GM12878 (cell line): ENCODE measurements around the gene ATOSB. TPM values are rescaled to one million over a fixed set of nuclear protein-coding genes. Genes with fewer than 3 reads are reported as not detected.
A peak's percentile ranks its signal among the peaks of the same experiment; 100 is the strongest.

Experiments used
- ATAC-seq: fragments of 200-7000 bp; cut with Tn5 transposase; 3 replicates; pipeline ENCODE4 v1.9.1; 2020; ENCODE audit warnings: mild to moderate bottlenecking, moderate library complexity
- BruUV-seq: library from RNA; stranded (reverse); fragments of 400-500 nt; replicated peaks from 2 replicates; lab custom pipeline; 2021; lab: Mats Ljungman, UMichigan
- CTCF ChIA-PET: fragments of 300-600 bp; sonication (Branson Sonifier 250); formaldehyde crosslinking; extraction: SDS; loops from one replicate; lab custom pipeline; 2021; ENCODE audit warnings: inconsistent platforms; lab: Yijun Ruan, JAX
- POLR2A ChIA-PET: fragments of 350-600 bp; formaldehyde crosslinking; extraction: SDS; loops from one replicate; lab custom pipeline; 2021; ENCODE audit warnings: inconsistent platforms; lab: Charles Lee
- RAD21 ChIA-PET: fragments of 300-600 bp; sonication (Branson Sonifier 250); formaldehyde crosslinking; loops from one replicate; lab custom pipeline; 2023; ENCODE audit warnings: antibody characterized with exemption; ENCODE audit not compliant: unreplicated experiment; lab: Charles Lee
- SMC1A ChIA-PET: fragments of 300-600 bp; sonication (Branson Sonifier 250); formaldehyde crosslinking; loops from one replicate; lab custom pipeline; 2023; ENCODE audit not compliant: unreplicated experiment, uncharacterized antibody; lab: Charles Lee
- DNase-seq: peaks from one replicate; pipeline ENCODE4 v3.0.0-alpha.2; 2011; ENCODE audit warnings: low read depth, low spot score
- FAIRE-seq: peaks from 3 replicates; lab custom pipeline; 2011; peaks lifted over from hg19 to GRCh38; lab: Jason Lieb, UNC
- H2AFZ ChIP-seq: 2 replicates; pipeline ENCODE4 v1.6.0; 2011; ENCODE audit warnings: low read depth, low read length, control low read depth; ENCODE audit not compliant: control insufficient read depth
- H3K27ac ChIP-seq: 2 replicates; pipeline ENCODE4 v1.5.1; 2011; ENCODE audit warnings: control low read depth; ENCODE audit not compliant: control insufficient read depth, insufficient read depth
- H3K27me3 ChIP-seq, 2 experiments: replicated peaks in 1 of 2; 2 replicates each; pipeline versions ENCODE4 v1.6.0 to v1.6.1; 2011; ENCODE audit warnings: low read length in 1 of 2; ENCODE audit not compliant: control insufficient read depth in 2 of 2, insufficient read depth in 2 of 2
- H3K36me3 ChIP-seq, 2 experiments: 2 replicates each; pipeline ENCODE4 v1.5.1; 2011; ENCODE audit warnings: low read length in 1 of 2; ENCODE audit not compliant: control insufficient read depth in 2 of 2, insufficient read depth in 2 of 2
- H3K4me1 ChIP-seq: 2 replicates; pipeline ENCODE4 v1.6.1; 2011; ENCODE audit warnings: mild to moderate bottlenecking, low read length, moderate library complexity, mixed read lengths; ENCODE audit not compliant: control insufficient read depth, insufficient read depth
- H3K4me2 ChIP-seq: 2 replicates; pipeline ENCODE4 v1.6.0; 2011; ENCODE audit warnings: control low read depth; ENCODE audit not compliant: control insufficient read depth, insufficient read depth
- H3K4me3 ChIP-seq: fragments of 200-600 bp; sonication (generic); 2 replicates; pipeline ENCODE4 v1.5.1; 2016
- H3K79me2 ChIP-seq: 2 replicates; pipeline ENCODE4 v1.6.0; 2011; ENCODE audit warnings: low read length; ENCODE audit not compliant: control insufficient read depth, insufficient read depth
- H3K9ac ChIP-seq: 2 replicates; pipeline ENCODE4 v1.8.0; 2011; ENCODE audit warnings: low read length, control low read depth, mixed read lengths; ENCODE audit not compliant: control insufficient read depth, insufficient read depth
- H3K9me3 ChIP-seq: replicated peaks from 3 replicates; pipeline ENCODE4 v1.5.1; 2011; ENCODE audit warnings: mild to moderate bottlenecking, low read length; ENCODE audit not compliant: control insufficient read depth, insufficient read depth
- H4K20me1 ChIP-seq: 2 replicates; pipeline ENCODE4 v1.6.0; 2011; ENCODE audit not compliant: control insufficient read depth, insufficient read depth
- BACH1 ChIP-seq: fragments of 450-650 bp; IDR thresholded peaks from 2 replicates; pipeline ENCODE4 v1.6.1; 2017; ENCODE audit warnings: mild to moderate bottlenecking, borderline replicate concordance
- BHLHE40 ChIP-seq, 2 experiments: fragments of 450-650 bp in 1 of 2; IDR thresholded peaks; 2 replicates each; pipeline ENCODE4 v1.6.1; 2011 to 2017; ENCODE audit warnings: low read depth in 2 of 2, borderline replicate concordance in 1 of 2, improper control_type of control experiment in 1 of 2, low read length in 1 of 2, mild to moderate bottlenecking in 1 of 2
- CBX3 ChIP-seq: fragments of 200-600 bp; sonication (generic); IDR thresholded peaks from 2 replicates; pipeline ENCODE4 v1.6.1; 2016; ENCODE audit warnings: low read depth, borderline replicate concordance
- DPF2 ChIP-seq: fragments of 450-650 bp; IDR thresholded peaks from 2 replicates; pipeline ENCODE4 v1.6.1; 2017; ENCODE audit warnings: mild to moderate bottlenecking
- HDAC6 ChIP-seq: fragments of 200-600 bp; sonication (generic); IDR thresholded peaks from one replicate; pipeline ENCODE4 v1.8.0; 2017; ENCODE audit warnings: antibody characterized with exemption; ENCODE audit not compliant: unreplicated experiment
- IRF4 ChIP-seq: IDR thresholded peaks from 2 replicates; pipeline ENCODE4 v1.6.1; 2011; ENCODE audit warnings: low read depth, low read length
- JUNB ChIP-seq: IDR thresholded peaks from 2 replicates; pipeline ENCODE4 v1.6.1; 2016; ENCODE audit warnings: antibody characterized with exemption, mild to moderate bottlenecking
- JUND ChIP-seq: IDR thresholded peaks from 2 replicates; pipeline ENCODE4 v1.6.1; 2012; ENCODE audit warnings: low read depth, mild to moderate bottlenecking, low read length, improper control_type of control experiment, moderate library complexity
- MXI1 ChIP-seq: fragments of 150-350 bp; IDR thresholded peaks from 2 replicates; pipeline ENCODE4 v1.6.1; 2011; ENCODE audit warnings: low read depth, mild to moderate bottlenecking, inconsistent platforms, low read length, improper control_type of control experiment
- MYB ChIP-seq: fragments of 150-350 bp; IDR thresholded peaks from 2 replicates; pipeline ENCODE4 v1.6.1; 2014; ENCODE audit warnings: mild to moderate bottlenecking, low read depth, low read length, borderline replicate concordance
- RELA ChIP-seq: fragments of 450-650 bp; IDR thresholded peaks from 2 replicates; pipeline ENCODE4 v1.8.0; 2014; ENCODE audit warnings: borderline replicate concordance; ENCODE audit not compliant: partially characterized antibody
- SIN3A ChIP-seq: IDR thresholded peaks from 2 replicates; pipeline ENCODE4 v1.6.1; 2012; ENCODE audit warnings: low read depth, low read length, improper control_type of control experiment
- WGBS: methylation state at CpG from one replicate; pipeline ENCODE4 v1.1.6; 2016; ENCODE audit warnings: low lambda C conversion rate; ENCODE audit not compliant: insufficient replicate concordance, insufficient coverage; ENCODE audit errors: missing lambda C conversion rate; 5-methylcytosine and 5-hydroxymethylcytosine counted together
- in situ Hi-C: fragments of 300-500 bp; cut with MboI; formaldehyde crosslinking; loops from 9 replicates; pipeline ENCODE4 v1.14.3; 2018; ENCODE audit warnings: mixed read lengths
- intact Hi-C: fragments of 100-400 bp; cut with micrococcal nuclease; formaldehyde crosslinking; loops from one replicate; pipeline ENCODE4 v1.14.2; 2022; ENCODE audit not compliant: unreplicated experiment
- polyA plus RNA-seq, 11 experiments: library from polyadenylated mRNA; depleted of rRNA in 4 of 11; unstranded in 6 of 11; stranded (reverse) in 5 of 11; fragments of >200 nt; fragmentation: Nextera tagmentation in 4 of 11; fragmentation: Illumina TruSeq in 1 of 11; extraction: Ambion mirVana in 4 of 11; extraction: Trizol in 1 of 11; gene quantifications; 1 replicate in 1 of 11; 2 replicates in 10 of 11; pipeline versions ENCODE4 v1.2.1 to v1.2.3, GENCODE V29; 2011 to 2016; ENCODE audit warnings: inconsistent platforms in 2 of 11, missing spikeins in 2 of 11, low read depth in 1 of 11
- total RNA-seq, 4 experiments: library from RNA; depleted of rRNA in 3 of 4; stranded (reverse); fragments of >200 nt in 3 of 4; fragmentation: Illumina TruSeq in 1 of 4; extraction: Trizol in 1 of 4; gene quantifications; 2 replicates each; pipeline versions ENCODE4 v1.2.1 to v1.2.3, GENCODE V29; 2013 to 2021
- TF ChIP-seq, protein P1 (sequence below): IDR thresholded peaks from 2 replicates; pipeline ENCODE4 v1.6.1; 2012; ENCODE audit warnings: low read depth, low read length, improper control_type of control experiment
- TF ChIP-seq, protein P2 (sequence below): fragments of 450-650 bp; IDR thresholded peaks from 2 replicates; pipeline ENCODE4 v1.6.1; 2017; ENCODE audit warnings: mild to moderate bottlenecking
- TF ChIP-seq, protein P3 (sequence below): IDR thresholded peaks from 2 replicates; pipeline ENCODE4 v1.6.1; 2012; ENCODE audit warnings: low read depth, low read length, improper control_type of control experiment
- TF ChIP-seq, protein P4 (sequence below): fragments of 450-650 bp; conservative IDR thresholded peaks from 2 replicates; pipeline ENCODE4 v1.6.1; 2017; ENCODE audit warnings: mild to moderate bottlenecking, moderate library complexity

The ATOSB gene
- total and polyA plus RNA-seq, 10 of the 15 experiments (the other 5 are each of a cell fraction or from before 2014, with no cell fraction given), result 0.60 to 5.4 (median 2.5) TPM

DNA sequence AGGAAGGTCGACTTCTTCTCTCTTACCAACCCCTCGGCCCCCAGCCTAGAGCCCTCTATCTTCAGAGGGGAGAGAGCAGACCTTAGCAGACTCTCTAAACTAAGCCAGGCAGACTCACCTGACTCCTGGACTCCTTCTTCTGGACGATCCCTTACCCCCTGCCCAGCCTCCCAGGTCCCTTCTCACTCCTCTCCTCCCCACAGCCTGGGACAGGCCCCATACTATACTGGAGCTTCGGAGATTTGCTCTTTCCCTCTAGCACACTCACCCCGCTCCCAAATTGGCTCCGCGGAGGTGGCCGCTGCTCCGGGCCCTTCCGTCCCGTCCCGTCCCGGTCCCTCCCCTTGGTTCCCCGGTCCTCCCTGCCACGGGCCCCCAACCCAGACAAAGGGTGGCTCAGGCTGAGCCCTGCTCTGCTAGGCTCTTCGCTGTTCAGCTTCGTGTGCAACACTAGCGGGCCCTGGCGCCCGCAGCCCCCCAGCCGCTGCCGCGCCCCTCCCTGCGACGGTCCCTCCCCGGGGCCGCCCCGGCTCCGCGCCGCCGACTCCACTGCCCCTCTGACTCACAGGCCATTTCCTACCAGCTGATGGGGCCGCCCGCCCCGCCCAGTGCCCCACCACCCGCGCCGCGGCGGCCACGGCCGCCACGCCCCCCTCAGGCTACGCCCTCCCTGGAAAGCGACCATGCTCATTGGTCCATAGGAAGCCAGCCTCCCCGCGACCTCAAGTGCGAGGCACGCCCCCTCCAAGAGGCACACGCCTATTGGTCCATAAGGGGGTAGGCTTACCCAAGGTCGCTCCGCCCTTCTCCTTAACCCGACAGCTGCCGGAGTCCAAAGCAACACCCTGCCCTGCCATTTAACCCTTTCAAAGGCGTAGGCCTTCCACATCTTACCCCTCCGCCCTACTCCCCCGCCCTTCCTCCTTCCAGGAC, 4.4 kb downstream of the ATOSB start:
- Histone ChIP-seq H2AFZ (peak overlapping the region; percentile 75), H3K9ac (peak overlapping the region; percentile 68; the same call in 1 of the 2 replicates), H3K27me3 (no peaks in the 10 kb centered on the region), H3K4me3 (peak overlapping the region; percentile 98), H3K79me2 (peaks cover 3% of the 10 kb centered on the region), H3K4me2 (peak overlapping the region; percentile 86), H3K36me3 (peaks cover 0 to 2% of the 10 kb centered on the region in 2 experiments; a peak in 2 of 4 replicates), H4K20me1 (no peaks in the 10 kb centered on the region), H3K27ac (peak overlapping the region; percentile 24; the same call in 1 of the 2 replicates), H3K4me1 (peaks cover 26% of the 10 kb centered on the region), H3K9me3 (no peaks in the 10 kb centered on the region)
- RAD21 ChIA-PET, result interaction anchor here (0.8 to 1.9 kb wide), 3 partner anchors 8 to 40 kb away, joined by 3 to 9 read pairs (median 4); partner anchors contain the start of genes FANCG and STOML2
- in situ Hi-C loops (no loop called here), intact Hi-C loops (loop anchor here (1.0 to 10.0 kb wide), 5 partner anchors 8 to 704 kb away; partner anchors contain the start of genes CREB3, HINT2, SPAG8 and STOML2)
- CTCF ChIA-PET, result interaction anchor here (0.6 to 1.7 kb wide), 9 partner anchors 8 to 1755 kb away, joined by 3 to 5 read pairs (median 4); partner anchors contain the start of genes FANCG, PIGO and STOML2
- FAIRE-seq (peak; percentile 81), ATAC-seq (peak; percentile 87), DNase-seq (peak; percentile 89)
- 4% methylated on average over 44 of the region's 57 CpGs for WGBS
- SMC1A ChIA-PET, result no interaction called here
- BruUV-seq, result no TSS peak
- POLR2A ChIA-PET, result interaction anchor here (0.5 to 2.0 kb wide), 5 partner anchors 8 to 493 kb away, joined by 3 to 14 read pairs (median 5); partner anchors contain the start of genes FANCG, PIGO and STOML2
- no peak for TF ChIP-seq RELA
- TF ChIP-seq, protein P1, sequence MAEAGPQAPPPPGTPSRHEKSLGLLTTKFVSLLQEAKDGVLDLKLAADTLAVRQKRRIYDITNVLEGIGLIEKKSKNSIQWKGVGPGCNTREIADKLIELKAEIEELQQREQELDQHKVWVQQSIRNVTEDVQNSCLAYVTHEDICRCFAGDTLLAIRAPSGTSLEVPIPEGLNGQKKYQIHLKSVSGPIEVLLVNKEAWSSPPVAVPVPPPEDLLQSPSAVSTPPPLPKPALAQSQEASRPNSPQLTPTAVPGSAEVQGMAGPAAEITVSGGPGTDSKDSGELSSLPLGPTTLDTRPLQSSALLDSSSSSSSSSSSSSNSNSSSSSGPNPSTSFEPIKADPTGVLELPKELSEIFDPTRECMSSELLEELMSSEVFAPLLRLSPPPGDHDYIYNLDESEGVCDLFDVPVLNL, result 0 out of 2 replicates have a peak, but pooled peaks have one; percentile 29
- TF ChIP-seq SIN3A, result peak; percentile 52; the same call in 1 of the 2 replicates
- TF ChIP-seq BACH1, result peak; percentile 30; the same call in 1 of the 2 replicates
- TF ChIP-seq BHLHE40 (IDR thresholded peaks at IDR 0.05; ENCODE audit: borderline replicate concordance in 1 of 2, low read depth in 2 of 2, low read length in 1 of 2), result 0 out of 4 replicates have a peak, but pooled peaks of 1 of the 2 experiments have one; percentile 33
- peak; percentile 65 for TF ChIP-seq MXI1
- TF ChIP-seq JUND, result no peak
- TF ChIP-seq CBX3, result no peak
- TF ChIP-seq, protein P2, sequence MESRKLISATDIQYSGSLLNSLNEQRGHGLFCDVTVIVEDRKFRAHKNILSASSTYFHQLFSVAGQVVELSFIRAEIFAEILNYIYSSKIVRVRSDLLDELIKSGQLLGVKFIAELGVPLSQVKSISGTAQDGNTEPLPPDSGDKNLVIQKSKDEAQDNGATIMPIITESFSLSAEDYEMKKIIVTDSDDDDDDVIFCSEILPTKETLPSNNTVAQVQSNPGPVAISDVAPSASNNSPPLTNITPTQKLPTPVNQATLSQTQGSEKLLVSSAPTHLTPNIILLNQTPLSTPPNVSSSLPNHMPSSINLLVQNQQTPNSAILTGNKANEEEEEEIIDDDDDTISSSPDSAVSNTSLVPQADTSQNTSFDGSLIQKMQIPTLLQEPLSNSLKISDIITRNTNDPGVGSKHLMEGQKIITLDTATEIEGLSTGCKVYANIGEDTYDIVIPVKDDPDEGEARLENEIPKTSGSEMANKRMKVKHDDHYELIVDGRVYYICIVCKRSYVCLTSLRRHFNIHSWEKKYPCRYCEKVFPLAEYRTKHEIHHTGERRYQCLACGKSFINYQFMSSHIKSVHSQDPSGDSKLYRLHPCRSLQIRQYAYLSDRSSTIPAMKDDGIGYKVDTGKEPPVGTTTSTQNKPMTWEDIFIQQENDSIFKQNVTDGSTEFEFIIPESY, result no peak
- TF ChIP-seq IRF4, result no peak
- no peak for TF ChIP-seq MYB
- no peak for TF ChIP-seq HDAC6
- TF ChIP-seq JUNB, result no peak
- TF ChIP-seq DPF2, result peak; percentile 66; the same call in 1 of the 2 replicates
- TF ChIP-seq, protein P3, sequence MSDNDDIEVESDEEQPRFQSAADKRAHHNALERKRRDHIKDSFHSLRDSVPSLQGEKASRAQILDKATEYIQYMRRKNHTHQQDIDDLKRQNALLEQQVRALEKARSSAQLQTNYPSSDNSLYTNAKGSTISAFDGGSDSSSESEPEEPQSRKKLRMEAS, result 0 out of 2 replicates have a peak, but pooled peaks have one; percentile 22
- TF ChIP-seq, protein P4, sequence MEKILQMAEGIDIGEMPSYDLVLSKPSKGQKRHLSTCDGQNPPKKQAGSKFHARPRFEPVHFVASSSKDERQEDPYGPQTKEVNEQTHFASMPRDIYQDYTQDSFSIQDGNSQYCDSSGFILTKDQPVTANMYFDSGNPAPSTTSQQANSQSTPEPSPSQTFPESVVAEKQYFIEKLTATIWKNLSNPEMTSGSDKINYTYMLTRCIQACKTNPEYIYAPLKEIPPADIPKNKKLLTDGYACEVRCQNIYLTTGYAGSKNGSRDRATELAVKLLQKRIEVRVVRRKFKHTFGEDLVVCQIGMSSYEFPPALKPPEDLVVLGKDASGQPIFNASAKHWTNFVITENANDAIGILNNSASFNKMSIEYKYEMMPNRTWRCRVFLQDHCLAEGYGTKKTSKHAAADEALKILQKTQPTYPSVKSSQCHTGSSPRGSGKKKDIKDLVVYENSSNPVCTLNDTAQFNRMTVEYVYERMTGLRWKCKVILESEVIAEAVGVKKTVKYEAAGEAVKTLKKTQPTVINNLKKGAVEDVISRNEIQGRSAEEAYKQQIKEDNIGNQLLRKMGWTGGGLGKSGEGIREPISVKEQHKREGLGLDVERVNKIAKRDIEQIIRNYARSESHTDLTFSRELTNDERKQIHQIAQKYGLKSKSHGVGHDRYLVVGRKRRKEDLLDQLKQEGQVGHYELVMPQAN, result peak; percentile 79
